ENCODE data around the gene GNAQ.

DNA sequence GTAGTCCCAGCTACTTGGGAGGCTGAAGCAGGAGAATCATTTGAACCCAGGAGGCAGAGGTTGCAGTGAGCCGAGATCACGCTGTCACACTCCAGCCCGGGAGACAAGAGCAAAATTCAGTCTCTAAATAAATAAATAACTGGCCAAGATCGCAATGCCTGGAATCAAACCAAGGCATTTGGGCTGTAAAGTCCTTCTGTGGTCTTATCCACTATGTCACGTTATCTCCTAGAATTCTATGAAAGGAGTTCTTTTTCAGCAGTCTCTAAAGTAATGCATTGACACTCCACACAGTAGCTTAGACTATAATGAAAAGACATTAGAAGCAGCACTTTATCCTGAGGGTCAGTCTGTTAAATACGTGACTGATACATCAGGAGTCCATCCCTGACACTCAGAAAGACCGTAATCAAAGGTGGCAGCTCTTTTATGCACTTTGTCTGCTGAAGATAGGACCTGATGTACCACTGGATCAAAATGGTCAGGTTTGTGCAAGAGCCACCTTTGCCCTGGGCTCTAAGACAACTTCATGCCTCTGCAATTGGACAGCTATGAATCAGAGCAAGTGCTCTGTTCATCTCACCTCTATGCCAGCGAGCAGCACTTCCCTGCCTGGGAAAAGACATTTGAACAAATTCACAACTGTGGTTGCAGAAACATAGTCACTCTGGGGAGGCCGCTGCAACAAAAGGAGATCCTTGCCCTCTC, 351.8 kb downstream of the GNAQ start:
- TF ChIP-seq POLR2AphosphoS5 (IDR thresholded peaks at IDR 0.05; ENCODE audit: low read depth, low read length) = no peak
- TF ChIP-seq FOXP2 (optimal IDR thresholded peaks at IDR 0.05; ENCODE audit: borderline replicate concordance, extremely low read depth, extremely low read length, insufficient read depth) = no peak
- no peak for TF ChIP-seq TAF1 (IDR thresholded peaks at IDR 0.05; ENCODE audit: borderline replicate concordance, insufficient read depth, low read length)
- TF ChIP-seq SIN3A (IDR thresholded peaks at IDR 0.05; ENCODE audit: borderline replicate concordance, insufficient read depth, low read length) = no peak
- TF ChIP-seq, protein P1, sequence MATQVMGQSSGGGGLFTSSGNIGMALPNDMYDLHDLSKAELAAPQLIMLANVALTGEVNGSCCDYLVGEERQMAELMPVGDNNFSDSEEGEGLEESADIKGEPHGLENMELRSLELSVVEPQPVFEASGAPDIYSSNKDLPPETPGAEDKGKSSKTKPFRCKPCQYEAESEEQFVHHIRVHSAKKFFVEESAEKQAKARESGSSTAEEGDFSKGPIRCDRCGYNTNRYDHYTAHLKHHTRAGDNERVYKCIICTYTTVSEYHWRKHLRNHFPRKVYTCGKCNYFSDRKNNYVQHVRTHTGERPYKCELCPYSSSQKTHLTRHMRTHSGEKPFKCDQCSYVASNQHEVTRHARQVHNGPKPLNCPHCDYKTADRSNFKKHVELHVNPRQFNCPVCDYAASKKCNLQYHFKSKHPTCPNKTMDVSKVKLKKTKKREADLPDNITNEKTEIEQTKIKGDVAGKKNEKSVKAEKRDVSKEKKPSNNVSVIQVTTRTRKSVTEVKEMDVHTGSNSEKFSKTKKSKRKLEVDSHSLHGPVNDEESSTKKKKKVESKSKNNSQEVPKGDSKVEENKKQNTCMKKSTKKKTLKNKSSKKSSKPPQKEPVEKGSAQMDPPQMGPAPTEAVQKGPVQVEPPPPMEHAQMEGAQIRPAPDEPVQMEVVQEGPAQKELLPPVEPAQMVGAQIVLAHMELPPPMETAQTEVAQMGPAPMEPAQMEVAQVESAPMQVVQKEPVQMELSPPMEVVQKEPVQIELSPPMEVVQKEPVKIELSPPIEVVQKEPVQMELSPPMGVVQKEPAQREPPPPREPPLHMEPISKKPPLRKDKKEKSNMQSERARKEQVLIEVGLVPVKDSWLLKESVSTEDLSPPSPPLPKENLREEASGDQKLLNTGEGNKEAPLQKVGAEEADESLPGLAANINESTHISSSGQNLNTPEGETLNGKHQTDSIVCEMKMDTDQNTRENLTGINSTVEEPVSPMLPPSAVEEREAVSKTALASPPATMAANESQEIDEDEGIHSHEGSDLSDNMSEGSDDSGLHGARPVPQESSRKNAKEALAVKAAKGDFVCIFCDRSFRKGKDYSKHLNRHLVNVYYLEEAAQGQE (IDR thresholded peaks at IDR 0.05; ENCODE audit: insufficient read depth in 1 of 2, low read depth in 2 of 2, low read length in 2 of 2) = no peak

All from PFSK-1 (cell line).